Activated effector memory CD4-positive, alpha-beta T cell treated with anti-CD3 and anti-CD28 coated beads, Interleukin-2, amount 50 U/mL, for 16 hours (primary cell): Measurements from ENCODE around the gene PLPPR1.

Experiments used
- DNase-seq: peaks from one replicate; pipeline ENCODE4 v3.0.0-alpha.2; 2020

Gene PLPPR1

GRCh38 chr9:101354765-101355708, 326.5 kb downstream of the PLPPR1 start:
- DNase-seq, result no peak

- no peak for DNase-seq
These were observed 328.1 kb downstream of the PLPPR1 start for GRCh38 chr9:101356619-101357018.

GRCh38 chr9:101359679-101360078, 331.2 kb downstream of the PLPPR1 start:
- no peak for DNase-seq

- no peak for DNase-seq
These were observed 332.1 kb downstream of the PLPPR1 start for GRCh38 chr9:101360647-101361046.

GRCh38 chr9:101362450-101362849, 333.9 kb downstream of the PLPPR1 start:
- DNase-seq, result no peak

GRCh38 chr9:101365181-101365580, 336.7 kb downstream of the PLPPR1 start:
- no peak for DNase-seq

- no peak for DNase-seq
These were observed 337.7 kb downstream of the PLPPR1 start for GRCh38 chr9:101366038-101366756.

- no peak for DNase-seq
These were observed 338.8 kb downstream of the PLPPR1 start for GRCh38 chr9:101367323-101367722.

- DNase-seq, result no peak
These were observed 340.8 kb downstream of the PLPPR1 start for GRCh38 chr9:101369286-101369685.

GRCh38 chr9:101369884-101370531, 341.5 kb downstream of the PLPPR1 start:
- DNase-seq, result no peak

GRCh38 chr9:101371813-101372212, 343.3 kb downstream of the PLPPR1 start:
- no peak for DNase-seq

GRCh38 chr9:101372327-101373118, 344.0 kb downstream of the PLPPR1 start:
- no peak for DNase-seq
